HG02610 (cell line): ENCODE measurements around the gene PITPNM1.

Experiments
- ATAC-seq: cut with Tn5 transposase; IDR thresholded peaks from one replicate; pipeline ENCODE4 v1.9.1; 2021; ENCODE audit warnings: mild to moderate bottlenecking, moderate library complexity; ENCODE audit not compliant: unreplicated experiment

The PITPNM1 gene

DNA sequence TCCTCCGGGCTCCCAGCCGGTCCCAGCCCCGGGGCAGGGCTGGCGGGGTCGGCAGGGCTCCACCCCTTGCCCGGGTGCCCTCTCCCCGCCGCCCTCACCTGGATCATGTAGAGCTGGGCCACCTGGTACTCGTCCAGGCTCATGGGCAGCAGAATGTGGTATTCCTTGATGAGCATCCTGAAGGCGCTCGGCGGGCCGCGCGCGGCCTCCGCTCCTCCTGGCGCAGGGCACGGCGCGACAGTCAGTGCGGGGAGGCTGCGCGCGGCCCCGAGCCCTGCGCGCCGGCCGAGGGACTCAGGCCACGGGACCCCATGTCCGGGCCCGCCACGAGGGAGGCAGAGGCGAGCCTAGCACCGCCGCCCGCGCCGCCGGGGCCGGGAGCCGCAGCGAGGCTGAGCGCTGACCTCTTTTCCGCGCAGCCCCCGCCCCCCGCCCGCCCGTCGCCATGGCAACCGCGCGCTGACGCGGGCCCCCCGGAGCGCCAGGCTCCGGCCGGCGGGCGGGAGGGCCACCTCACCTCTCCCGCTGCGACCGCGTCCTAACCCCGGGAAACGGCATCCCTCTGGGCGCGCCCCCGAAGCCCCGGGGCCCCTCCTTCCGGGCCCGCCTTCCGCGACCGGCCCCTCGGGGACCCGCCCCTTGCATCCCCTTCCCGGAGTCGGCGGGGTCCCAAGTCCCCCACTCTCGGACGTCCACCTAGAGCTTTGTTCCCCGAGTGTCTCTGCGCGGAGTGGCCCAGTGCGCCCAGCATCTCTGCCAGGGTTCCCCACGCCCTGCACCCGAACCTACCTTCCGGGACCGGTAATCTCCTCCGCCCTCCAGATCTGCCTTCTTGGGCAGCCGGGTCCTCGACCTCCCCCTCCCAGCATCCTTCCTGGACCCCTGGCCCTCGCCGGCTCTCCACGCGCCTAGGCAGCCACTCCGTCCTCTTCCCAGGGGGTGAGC, 886 bp downstream of the PITPNM1 start:
- ATAC-seq = no peak

DNA sequence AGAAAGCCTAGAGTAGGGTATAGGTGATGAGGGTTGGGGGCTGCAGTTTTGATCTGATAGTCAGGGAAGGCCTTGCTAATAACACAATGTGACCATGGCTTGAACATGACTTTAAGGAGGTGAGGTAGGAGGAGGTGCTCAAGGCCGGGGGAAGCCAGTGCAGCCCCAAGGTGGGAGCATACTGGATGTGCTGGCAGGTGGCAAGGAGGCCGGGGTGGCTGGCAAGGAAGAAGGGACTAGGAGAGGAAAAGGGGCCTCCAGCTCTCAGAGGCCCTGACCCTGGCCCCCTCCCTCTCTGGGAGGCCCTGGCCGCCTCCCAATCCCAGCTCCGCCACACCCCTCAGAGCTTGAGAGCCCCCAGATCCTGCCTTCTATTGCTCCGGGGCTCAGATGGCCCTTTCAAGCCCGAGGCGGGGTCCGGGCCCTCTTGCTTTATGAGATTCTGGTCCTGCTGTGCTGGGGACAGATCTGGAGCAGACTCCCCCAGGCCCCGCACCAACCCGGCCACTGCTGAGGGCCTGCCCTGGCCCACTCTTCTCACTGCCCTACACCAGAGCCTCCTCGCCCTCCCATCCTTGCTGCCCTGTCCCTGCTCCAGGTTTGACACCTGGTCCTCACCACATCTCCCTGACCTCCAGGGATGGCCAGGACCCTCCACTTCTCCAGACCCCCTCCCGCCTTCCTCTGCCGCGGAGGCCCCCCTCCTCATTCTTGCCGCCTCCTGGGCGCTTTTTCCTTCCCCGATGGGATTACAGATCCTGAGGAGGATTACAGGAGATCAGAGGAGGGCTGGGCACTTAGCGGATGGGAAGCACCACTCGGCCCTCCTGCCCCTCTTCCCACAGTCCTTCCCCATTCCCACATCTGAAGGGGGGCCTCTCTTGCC, 1.8 kb downstream of the PITPNM1 start:
- no peak for ATAC-seq

DNA sequence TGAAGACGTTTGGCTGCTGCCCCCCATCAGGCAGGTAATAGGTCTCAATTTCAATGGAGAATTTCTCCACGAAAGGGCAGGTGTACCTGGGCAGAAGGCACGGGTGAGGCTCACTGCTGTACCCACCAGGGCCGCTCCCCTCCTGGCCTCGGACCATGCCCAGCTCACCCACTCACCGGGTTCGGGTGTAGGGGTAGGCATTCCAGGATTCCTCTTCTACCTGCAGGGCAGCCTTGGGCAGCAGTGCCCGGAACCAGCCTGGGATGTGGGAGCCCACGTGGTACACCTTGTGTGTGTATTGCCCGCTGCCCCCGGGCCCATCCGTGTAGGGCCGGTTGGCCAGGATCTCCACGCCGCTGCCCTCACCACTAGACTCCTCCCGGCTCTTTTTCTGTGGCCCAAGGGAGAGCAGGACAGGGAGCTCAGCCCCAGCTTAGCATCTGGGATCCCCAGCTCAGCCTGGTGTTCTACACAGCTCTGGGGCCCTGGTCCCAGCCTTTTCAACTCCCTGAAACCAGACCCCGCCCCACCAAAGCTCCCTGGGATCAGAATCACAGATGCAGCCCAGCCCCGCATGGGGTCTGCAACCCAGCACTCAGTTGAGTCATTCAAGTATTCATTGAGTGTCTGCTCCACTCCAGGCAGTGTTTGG, 2.7 kb downstream of the PITPNM1 start:
- no peak for ATAC-seq

DNA sequence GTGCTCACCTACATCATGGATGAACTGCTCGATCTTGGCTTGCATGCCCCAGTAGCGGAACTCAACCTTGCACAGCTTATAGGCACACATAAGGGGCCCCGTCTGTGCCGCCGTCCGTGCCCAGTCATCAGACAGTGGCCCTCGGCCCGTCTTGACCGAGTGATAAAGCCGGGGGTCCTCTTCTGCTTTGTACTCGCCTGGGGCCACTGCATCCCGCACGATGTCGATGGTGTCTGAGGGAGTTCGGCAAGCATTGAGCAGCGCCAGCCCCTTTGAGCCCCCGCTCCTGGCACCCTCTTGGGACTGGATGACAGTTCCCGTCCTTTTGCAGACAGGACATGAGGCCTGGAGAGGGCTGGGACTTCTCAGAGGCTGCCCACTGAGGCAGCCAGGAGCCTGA, 3.3 kb downstream of the PITPNM1 start:
- ATAC-seq = no peak

DNA sequence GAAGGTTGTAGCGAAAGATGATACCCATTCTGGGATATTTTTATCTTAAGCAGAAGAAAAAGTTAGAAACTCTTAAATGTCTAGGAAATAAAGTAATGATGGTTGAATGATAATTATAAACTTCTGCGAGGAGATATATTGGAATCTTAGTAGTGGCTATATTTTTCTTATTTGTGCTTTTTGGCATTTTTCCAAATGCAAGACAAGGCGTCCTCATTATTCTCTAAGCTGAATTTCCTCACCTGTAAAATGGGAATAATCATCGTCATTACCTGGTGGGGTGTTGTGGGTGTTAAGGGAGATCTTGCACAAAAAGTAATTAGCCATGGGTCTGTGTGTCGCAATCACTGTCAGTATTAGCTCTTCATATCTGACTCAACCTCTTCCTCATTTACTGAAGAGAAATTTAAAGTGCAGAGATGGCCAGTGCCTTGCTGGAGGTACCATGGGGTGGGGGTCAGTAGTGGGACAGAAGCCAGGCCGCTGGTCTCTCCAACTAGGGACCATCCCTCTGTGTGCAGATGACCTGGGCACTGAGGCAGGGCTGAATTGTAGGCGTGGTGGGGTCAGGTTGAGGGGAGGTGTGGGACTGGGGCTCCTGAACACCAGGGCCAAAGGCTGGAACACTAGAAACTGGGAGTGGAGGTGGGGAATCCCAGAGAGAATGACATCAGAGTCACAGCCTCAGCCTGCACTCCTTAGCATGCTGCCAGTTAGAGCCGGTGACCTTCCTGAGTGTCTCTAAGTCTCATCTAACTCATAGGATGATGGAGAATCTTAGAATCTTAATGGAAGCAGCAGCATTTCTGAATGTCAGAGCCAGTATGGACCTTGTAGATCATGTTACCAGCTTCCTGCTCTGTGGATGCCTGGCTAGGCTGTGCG, 4.1 kb downstream of the PITPNM1 start:
- ATAC-seq = no peak

DNA sequence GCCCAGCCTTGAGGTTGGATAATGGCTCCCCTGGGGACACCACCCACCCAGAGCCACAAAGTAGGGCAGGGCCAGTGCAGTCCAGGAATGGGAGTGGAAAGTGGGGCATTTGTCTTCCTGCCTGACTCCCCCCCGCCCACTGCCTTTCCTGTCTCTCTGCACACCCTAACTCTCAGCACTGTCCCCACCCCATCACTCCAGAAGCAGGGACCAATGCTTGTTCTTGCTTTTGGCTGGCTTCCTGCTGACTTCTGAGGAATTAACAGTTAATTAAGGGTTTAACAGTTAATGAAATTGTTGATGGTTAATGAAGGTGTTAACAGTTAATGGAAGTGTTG, 4.7 kb downstream of the PITPNM1 start:
- ATAC-seq = no peak

DNA sequence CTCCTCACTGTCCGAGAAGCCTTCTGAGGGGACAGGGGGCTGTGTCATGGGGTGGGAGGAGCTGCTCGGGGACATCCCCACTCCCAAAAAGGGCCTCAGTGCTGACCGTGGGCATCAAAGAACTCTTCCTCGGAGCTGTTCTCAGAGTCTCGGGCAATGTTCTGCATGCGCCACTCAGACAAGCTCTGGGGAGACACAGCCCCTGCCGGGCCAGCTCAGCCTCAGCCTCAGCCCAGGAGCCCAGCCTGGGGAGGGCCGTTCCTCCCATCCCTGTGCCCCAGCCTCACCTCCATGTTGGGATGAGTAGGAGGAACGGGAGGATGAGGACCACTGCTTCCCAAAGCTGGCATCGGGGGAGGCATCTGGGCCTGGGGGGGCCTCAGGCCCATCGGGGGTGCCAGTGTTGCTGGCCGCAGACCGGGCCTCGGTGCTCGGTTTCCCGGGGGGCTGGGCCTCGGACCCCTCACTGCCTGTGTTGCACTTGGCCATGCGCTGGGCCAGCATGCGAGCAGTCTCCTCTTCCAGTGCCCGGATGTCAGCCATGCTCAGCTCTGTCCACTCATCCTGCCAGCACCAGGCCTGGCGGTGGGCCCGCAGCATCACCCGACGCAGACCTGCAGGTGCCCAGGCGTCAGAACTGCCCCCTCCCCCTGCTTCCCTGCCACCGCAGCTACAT, 5.2 kb downstream of the PITPNM1 start:
- no peak for ATAC-seq

DNA sequence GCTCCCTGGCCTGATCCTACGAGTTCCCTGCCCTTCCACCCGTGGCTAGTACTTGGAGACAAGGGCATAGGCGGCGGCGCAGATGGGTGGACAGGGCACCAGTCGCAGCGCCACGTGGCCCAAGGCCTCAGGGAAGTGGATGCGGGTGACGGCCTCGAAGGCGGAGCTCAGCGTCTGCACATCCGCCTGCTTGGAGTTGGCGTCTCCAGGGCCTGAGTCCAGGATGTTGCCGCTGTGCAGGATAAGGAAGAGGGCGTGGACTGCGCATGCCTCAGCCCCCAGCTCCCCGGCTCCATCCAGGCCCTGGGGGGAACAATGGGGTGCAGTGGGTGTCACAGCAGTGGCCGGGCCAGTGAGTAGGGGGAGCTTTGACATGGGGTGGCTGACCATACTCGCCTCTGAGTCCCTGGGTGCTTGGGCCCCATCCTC, 6.6 kb downstream of the PITPNM1 start:
- ATAC-seq = no peak

DNA sequence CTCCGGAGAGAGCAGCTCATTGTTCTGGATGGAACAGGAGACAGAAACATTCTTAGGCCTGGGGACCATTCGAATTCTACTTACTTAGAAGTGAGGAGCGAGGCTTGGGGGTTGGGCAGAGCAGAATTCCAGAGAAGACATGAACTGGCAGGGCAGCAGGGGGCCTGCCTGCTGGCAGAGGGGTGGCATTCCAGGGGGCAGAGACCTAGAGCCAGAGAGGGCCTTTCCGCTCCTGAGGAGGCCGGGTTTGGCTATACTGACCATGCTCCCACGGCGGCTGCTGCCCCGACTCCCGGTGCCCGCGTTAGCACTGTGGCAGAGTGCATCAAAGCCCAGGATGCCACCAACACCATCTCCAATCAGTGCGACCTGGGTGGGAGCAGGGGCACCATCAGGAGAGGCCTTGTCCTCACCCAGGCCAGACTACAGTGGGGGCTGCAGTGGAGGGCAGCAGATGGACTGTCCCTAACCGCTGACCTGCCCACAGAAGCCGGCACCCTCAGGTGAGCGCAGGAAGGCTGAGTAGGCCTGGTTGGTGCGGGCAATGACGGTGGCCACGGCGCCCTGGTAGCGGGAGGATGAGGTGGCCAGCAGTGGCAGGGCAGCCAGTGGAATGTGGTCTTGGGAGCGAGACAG, 7.4 kb downstream of the PITPNM1 start:
- ATAC-seq = no peak

DNA sequence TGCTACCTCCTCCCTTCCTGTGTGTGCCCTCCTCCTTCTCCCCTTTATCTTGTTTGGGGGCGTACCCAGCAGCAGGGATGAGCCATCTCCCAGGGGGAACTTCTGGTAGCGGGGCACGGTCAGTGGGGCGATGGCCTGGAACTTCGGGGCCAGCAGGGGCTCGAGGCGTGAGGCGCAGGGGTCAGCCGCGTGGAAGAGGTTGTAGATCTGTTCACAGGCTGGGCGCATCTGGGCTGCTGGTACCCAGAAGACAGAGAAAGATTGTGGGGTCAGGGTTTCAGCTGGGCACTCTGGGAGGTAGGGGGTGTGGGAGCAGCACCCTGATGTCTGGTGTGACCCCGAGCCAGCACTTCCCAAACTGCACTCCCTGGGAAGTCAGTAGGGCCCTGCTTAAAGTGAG, 9.1 kb downstream of the PITPNM1 start:
- ATAC-seq = no peak

DNA sequence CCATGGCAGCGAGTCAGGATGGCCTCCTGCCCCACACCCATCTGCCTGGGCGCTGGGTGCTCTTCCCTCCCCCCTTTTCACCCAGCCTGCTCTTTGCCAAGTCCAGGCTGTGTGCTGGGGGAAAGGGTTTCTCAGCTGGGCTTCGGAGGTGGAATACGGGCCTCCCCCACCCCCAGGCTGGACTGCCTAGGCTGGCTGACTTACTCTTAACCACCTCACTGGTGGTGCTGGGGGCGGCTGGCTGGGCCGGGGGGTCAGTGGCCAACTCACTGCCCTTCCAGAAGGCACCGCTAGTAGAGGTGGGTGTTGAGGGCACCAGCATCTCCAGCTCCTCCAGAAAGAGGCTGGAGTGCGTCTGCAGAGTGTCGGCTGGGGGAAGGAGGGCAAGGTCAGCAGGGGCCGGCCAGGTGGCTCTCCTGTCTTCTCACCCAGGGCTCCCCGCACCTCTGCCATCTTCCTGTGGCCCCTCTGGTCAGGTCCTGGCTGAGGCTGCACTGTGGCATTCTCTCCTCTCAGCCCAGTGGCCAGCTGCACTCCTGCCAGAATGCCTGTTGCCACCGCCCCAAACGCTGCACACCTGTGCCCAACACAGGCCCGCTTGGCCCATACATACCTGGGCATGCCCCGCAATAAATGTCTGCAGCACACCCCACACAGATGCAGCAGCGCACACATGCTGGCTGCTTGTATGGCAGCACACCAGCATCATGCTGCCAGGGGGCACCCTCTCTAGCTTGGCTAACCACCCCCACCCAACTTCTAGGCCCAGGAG, 9.7 kb downstream of the PITPNM1 start:
- ATAC-seq = no peak

DNA sequence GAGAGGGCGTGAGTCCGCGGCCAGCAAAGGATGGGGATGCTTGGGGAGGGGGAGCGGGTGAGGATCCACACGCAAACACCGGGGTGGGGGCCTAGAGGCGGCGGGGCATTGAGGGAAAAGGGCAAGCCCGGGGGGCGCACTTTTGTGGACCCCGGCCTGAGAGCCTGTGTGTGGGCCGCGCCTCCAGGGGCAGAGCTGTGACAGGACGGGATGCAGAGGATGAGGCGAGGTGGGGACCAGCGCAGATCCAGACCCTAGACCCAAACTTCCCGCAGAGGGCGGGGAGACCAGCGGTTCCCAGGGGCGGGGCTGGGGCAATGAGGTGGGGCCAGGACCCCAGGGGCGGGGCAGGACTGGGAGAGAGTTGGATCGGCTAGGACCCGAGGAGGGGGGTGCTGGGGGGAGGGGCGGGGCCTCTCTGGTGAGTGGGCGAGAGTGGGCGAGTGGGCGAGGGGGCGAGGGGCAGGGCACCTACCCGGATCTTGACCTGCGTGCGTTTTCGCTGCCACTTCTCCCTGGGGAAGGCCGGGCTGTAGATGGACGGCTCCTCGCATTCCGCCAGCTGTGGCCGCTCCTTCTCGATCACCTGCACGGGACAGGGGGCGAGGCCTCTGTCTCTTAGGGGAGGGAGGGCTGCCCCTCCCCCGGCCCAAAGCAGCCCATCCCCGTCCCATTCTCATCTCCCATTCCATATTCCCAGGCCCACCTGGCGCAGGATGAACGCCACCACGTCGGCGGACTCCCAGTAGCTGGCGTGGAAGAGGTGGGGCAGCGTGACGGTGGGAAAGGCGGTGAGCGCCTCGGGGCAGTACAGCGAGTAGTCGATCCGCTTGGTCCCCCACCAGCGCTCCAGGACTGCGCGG, 10.6 kb downstream of the PITPNM1 start:
- no peak for ATAC-seq

DNA sequence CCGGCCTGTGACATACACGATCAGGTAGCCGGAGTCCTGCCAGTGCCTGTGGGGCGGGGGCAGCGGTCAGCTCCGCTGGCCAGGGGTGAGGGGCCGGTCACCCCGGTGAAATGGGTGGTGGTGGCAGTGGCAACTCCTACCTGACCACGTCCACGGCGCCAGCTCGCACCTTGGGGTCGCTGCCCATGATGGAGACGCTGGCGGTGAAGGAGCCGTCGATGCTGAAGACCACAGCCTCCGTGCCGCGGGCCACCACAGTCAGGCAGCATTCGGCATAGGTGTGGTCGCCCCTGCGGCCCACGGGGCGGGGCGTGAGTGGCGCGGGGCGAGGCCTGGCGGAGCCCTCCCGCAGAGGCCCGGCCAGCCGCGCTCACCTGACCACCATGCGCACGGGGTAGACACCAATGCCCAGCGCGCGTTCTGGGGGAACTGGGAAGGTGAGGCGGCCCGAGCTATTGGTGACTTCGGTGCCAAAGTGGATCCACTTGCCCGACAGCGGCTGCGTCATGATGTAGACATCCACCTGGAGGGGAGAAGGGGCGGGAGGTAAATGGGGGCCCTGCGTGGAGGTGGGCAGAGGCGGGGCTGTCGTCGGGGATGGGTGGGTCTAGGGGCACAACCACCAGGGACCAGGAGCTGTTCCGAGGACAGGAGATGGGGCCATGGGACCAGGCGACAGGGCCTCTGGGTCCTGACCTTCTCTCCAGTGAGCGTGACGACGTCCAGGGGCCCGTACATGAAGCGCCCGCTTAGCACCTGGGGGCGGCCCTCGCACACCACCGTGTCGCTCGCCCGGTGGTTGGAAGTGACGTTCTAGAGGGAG, 11.4 kb downstream of the PITPNM1 start:
- no peak for ATAC-seq

DNA sequence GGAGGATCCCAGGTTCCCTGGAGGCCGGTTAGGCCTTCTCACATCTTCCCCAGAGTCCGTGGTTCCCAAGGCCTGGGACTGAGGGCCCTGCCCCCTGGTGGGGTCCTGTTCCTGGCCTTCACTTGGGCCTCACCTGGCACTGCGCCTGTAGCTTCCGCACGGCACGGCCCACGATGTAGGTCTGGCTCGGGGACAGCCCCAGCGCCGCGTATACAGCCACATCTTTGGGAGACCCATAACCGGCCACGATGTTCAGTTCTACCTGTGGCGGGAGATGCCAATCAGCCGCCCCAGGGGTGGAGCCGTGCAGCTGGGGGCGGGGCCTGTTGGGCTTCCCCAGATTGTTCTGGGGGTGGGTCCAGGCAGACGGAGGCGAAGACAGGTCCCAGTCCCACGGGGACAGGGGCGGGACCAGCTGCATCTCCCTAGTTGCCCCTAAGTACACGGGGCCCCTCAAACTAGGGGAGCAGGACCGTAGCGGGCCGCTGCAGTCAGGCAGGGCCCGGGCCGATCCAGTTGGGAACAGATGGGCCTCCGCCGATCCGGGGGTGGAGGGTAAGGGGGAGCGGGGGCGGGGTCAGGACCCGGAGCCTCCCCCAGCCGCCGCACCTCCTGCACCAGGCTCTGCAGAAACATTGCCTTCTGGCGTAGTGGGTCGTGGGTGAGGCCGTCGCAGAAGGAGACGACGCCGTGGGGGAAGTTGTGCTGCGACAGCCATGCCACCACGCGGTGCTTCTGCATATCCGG, 12.2 kb downstream of the PITPNM1 start:
- ATAC-seq = no peak

DNA sequence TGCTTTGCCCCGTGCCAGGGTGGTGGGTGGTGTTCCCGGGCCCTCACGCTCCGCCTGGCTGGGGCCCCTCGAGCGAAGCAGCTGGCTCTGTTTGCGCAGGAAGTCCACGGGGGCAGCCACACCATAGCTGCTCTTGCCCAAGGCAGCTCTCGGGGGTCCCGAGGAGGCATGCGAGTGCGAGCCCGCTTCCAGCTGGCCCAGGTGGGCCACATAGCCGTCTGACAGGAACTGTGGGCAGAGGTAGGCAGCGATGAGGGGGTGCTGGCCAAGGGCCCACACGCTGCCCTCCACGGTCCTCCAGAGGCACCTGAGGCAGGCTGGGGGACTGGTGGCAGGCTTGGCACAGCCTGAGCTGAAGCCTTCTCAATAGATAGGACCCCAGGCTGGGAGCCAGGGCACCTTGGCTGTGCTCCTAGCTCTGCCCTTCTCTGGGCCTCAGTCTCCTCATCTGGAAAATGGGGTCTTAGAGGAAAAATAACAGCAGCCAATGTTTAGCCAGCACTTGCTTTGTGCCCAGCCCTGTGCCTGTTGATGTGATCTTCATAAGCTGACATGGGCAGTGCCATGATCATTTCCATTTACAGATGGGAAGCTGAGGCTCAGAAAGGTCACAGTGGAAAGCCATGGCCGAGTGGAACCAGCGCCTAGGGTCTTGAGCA, 13.0 kb downstream of the PITPNM1 start:
- no peak for ATAC-seq
